KBM-7 (cell line): ENCODE results near the gene NDUFV3.
"Not testable (repeated sequence)": the region's sequence is repeated elsewhere in the genome, so short reads cannot be mapped to it uniquely, and the experiment has no call there.

Source experiments
- DNase-seq: peaks from one replicate; pipeline ENCODE4 v3.0.0-alpha.2; 2015
- in situ Hi-C: fragments of 300-500 bp; cut with MboI; formaldehyde crosslinking; loops from 2 replicates; pipeline ENCODE4 v1.14.3; 2020; ENCODE audit warnings: low sequenced_read_pairs, low pct_unique_long_range_greater_than_20kb, mixed read lengths

Gene NDUFV3

GRCh38 chr21:42855171-42855936, 37.8 kb upstream of the NDUFV3 start:
- in situ Hi-C loops = no loop called here
- no peak for DNase-seq

GRCh38 chr21:42855937-42856335, 37.2 kb upstream of the NDUFV3 start:
- in situ Hi-C loops = no loop called here
- no peak for DNase-seq

- in situ Hi-C loops = no loop called here
- no peak for DNase-seq
These were observed 35.9 kb upstream of the NDUFV3 start for GRCh38 chr21:42857216-42857615.

- in situ Hi-C loops = no loop called here
- no peak for DNase-seq
These were observed 34.8 kb upstream of the NDUFV3 start for GRCh38 chr21:42858185-42858847.

- DNase-seq = no peak
- in situ Hi-C loops = no loop called here
These were observed 33.9 kb upstream of the NDUFV3 start for GRCh38 chr21:42858957-42859890.

GRCh38 chr21:42859891-42860230, 33.2 kb upstream of the NDUFV3 start:
- in situ Hi-C loops = no loop called here
- no peak for DNase-seq

GRCh38 chr21:42860345-42860744, 32.8 kb upstream of the NDUFV3 start:
- no peak for DNase-seq
- in situ Hi-C loops = no loop called here

- in situ Hi-C loops = no loop called here
- no peak for DNase-seq
These were observed 31.7 kb upstream of the NDUFV3 start for GRCh38 chr21:42861311-42861847.

GRCh38 chr21:42861848-42862400, 31.2 kb upstream of the NDUFV3 start:
- in situ Hi-C loops = no loop called here
- no peak for DNase-seq

- no peak for DNase-seq
- in situ Hi-C loops = no loop called here
These were observed 30.2 kb upstream of the NDUFV3 start for GRCh38 chr21:42862774-42863503.

- in situ Hi-C loops = no loop called here
- no peak for DNase-seq
These were observed 29.6 kb upstream of the NDUFV3 start for GRCh38 chr21:42863504-42863870.

- in situ Hi-C loops = no loop called here
- no peak for DNase-seq
These were observed 28.8 kb upstream of the NDUFV3 start for GRCh38 chr21:42864286-42864685.

- DNase-seq = no peak
- in situ Hi-C loops = no loop called here
These were observed 28.0 kb upstream of the NDUFV3 start for GRCh38 chr21:42864815-42865775.

GRCh38 chr21:42865776-42866160, 27.3 kb upstream of the NDUFV3 start:
- no peak for DNase-seq
- in situ Hi-C loops = no loop called here

GRCh38 chr21:42868196-42868595, 24.9 kb upstream of the NDUFV3 start:
- in situ Hi-C loops = no loop called here
- DNase-seq = no peak

- no peak for DNase-seq
- in situ Hi-C loops = no loop called here
These were observed 20.0 kb upstream of the NDUFV3 start for GRCh38 chr21:42873096-42873495.

- not testable (repeated sequence) for DNase-seq
These were observed 17.3 kb upstream of the NDUFV3 start for GRCh38 chr21:42875811-42876210.

GRCh38 chr21:42878678-42878992, 14.5 kb upstream of the NDUFV3 start:
- DNase-seq = no peak
- in situ Hi-C loops = no loop called here

More at GRCh38 chr21:42875811-42876210, 17.3 kb upstream of the NDUFV3 start:
- in situ Hi-C loops = not testable (repeated sequence)
